DOHH2 (cell line): ENCODE results near the gene PIM1.

Experiments used
- H3F3A ChIP-seq: fragments of 200-600 bp; sonication (generic), shearing (Covaris generic); 2 replicates; pipeline ENCODE4 v1.6.0; 2016; ENCODE audit warnings: antibody characterized with exemption, mild to moderate bottlenecking; ENCODE audit not compliant: control insufficient read depth, insufficient read depth
- H3K27ac ChIP-seq: fragments of 200-600 bp; sonication (generic); 2 replicates; pipeline ENCODE4 v1.5.1; 2014; ENCODE audit warnings: low read depth, mild to moderate bottlenecking, low read length, moderate library complexity
- H3K27me3 ChIP-seq: fragments of 200-600 bp; sonication (generic); 2 replicates; pipeline ENCODE4 v1.6.1; 2014; ENCODE audit warnings: mild to moderate bottlenecking, low read length, mixed read lengths; ENCODE audit not compliant: control insufficient read depth
- H3K36me3 ChIP-seq: fragments of 200-600 bp; sonication (generic); 2 replicates; pipeline ENCODE4 v1.6.1; 2014; ENCODE audit warnings: mild to moderate bottlenecking, low read length, moderate library complexity, mixed read lengths; ENCODE audit not compliant: control insufficient read depth
- H3K4me1 ChIP-seq: fragments of 200-600 bp; sonication (generic); 2 replicates; pipeline ENCODE4 v1.6.1; 2014; ENCODE audit warnings: mild to moderate bottlenecking, low read length, mixed read lengths; ENCODE audit not compliant: control insufficient read depth
- H3K4me2 ChIP-seq: fragments of 200-600 bp; sonication (generic); 2 replicates; pipeline ENCODE4 v1.6.0; 2014; ENCODE audit warnings: mild to moderate bottlenecking, low read length, moderate library complexity
- H3K4me3 ChIP-seq: fragments of 200-600 bp; sonication (generic); 2 replicates; pipeline ENCODE4 v1.5.1; 2014; ENCODE audit warnings: mild to moderate bottlenecking, low read length, mixed read lengths
- H3K79me2 ChIP-seq: fragments of 200-600 bp; sonication (generic); 2 replicates; pipeline ENCODE4 v1.6.1; 2014; ENCODE audit warnings: mild to moderate bottlenecking, low read length, mixed read lengths; ENCODE audit not compliant: control insufficient read depth
- H3K9me2 ChIP-seq: fragments of 200-600 bp; sonication (generic); replicated peaks from 2 replicates; pipeline ENCODE4 v1.6.1; 2014; ENCODE audit warnings: mild to moderate bottlenecking, low read length, mixed read lengths; ENCODE audit not compliant: control insufficient read depth
- H3K9me3 ChIP-seq: fragments of 200-600 bp; sonication (generic); 2 replicates; pipeline ENCODE4 v1.6.1; 2014; ENCODE audit warnings: antibody characterized with exemption, low read length, mixed read lengths; ENCODE audit not compliant: control insufficient read depth, insufficient read depth
- H4K20me1 ChIP-seq: fragments of 200-600 bp; sonication (generic); 2 replicates; pipeline ENCODE4 v1.6.0; 2014; ENCODE audit warnings: low read depth, mild to moderate bottlenecking, antibody characterized with exemption, low read length, moderate library complexity; ENCODE audit not compliant: control insufficient read depth, insufficient read depth
- EZH2phosphoT487 ChIP-seq: fragments of 200-600 bp; sonication (generic); IDR thresholded peaks from 2 replicates; pipeline ENCODE4 v1.6.1; 2017; ENCODE audit warnings: borderline replicate concordance, mild to moderate bottlenecking, antibody characterized with exemption, low read length, moderate library complexity, mixed read lengths
- TF ChIP-seq, protein P1 (sequence below): fragments of 200-600 bp; sonication (generic); IDR thresholded peaks from one replicate; pipeline ENCODE4 v1.5.1; 2014; ENCODE audit warnings: antibody characterized with exemption, mild to moderate bottlenecking, low read depth, low read length; ENCODE audit not compliant: poor library complexity, severe bottlenecking

PIM1 gene

DNA sequence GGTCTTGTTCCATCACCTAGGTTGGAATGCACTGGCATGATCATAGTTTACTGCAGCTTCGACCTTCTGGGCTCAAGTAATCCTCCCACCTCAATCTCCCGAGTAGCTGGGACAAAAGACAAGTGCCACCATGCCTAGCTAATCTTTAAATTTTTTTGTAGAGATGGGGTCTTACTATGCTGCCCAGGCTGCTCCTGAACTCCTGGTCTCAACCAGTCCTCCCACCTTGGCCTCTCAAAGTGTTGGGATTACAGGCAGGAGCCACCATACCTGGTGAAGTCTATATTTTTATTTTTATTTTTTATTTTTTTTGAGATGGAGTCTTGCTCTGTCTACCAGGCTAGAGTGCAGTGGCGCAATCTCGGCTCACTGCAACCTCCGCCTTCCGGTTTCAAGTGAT lies 11.4 kb upstream of the PIM1 start:
- H3K9me2 ChIP-seq = no peaks in the 10 kb centered on the region
- H3K4me3 ChIP-seq = no peak overlapping the region
- no peaks in the 10 kb centered on the region for H3K9me3 ChIP-seq
- H3K27ac ChIP-seq = no peak overlapping the region
- H3F3A ChIP-seq = peaks cover 32% of the 10 kb centered on the region
- H4K20me1 ChIP-seq = no peaks in the 10 kb centered on the region
- no peak overlapping the region for H3K4me2 ChIP-seq
- TF ChIP-seq, protein P1, sequence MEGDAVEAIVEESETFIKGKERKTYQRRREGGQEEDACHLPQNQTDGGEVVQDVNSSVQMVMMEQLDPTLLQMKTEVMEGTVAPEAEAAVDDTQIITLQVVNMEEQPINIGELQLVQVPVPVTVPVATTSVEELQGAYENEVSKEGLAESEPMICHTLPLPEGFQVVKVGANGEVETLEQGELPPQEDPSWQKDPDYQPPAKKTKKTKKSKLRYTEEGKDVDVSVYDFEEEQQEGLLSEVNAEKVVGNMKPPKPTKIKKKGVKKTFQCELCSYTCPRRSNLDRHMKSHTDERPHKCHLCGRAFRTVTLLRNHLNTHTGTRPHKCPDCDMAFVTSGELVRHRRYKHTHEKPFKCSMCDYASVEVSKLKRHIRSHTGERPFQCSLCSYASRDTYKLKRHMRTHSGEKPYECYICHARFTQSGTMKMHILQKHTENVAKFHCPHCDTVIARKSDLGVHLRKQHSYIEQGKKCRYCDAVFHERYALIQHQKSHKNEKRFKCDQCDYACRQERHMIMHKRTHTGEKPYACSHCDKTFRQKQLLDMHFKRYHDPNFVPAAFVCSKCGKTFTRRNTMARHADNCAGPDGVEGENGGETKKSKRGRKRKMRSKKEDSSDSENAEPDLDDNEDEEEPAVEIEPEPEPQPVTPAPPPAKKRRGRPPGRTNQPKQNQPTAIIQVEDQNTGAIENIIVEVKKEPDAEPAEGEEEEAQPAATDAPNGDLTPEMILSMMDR = no peak
- TF ChIP-seq EZH2phosphoT487 = no peak
- H3K4me1 ChIP-seq = peaks cover 74% of the 10 kb centered on the region
- H3K36me3 ChIP-seq = no peaks in the 10 kb centered on the region
- no peaks in the 10 kb centered on the region for H3K79me2 ChIP-seq
- no peaks in the 10 kb centered on the region for H3K27me3 ChIP-seq

DNA sequence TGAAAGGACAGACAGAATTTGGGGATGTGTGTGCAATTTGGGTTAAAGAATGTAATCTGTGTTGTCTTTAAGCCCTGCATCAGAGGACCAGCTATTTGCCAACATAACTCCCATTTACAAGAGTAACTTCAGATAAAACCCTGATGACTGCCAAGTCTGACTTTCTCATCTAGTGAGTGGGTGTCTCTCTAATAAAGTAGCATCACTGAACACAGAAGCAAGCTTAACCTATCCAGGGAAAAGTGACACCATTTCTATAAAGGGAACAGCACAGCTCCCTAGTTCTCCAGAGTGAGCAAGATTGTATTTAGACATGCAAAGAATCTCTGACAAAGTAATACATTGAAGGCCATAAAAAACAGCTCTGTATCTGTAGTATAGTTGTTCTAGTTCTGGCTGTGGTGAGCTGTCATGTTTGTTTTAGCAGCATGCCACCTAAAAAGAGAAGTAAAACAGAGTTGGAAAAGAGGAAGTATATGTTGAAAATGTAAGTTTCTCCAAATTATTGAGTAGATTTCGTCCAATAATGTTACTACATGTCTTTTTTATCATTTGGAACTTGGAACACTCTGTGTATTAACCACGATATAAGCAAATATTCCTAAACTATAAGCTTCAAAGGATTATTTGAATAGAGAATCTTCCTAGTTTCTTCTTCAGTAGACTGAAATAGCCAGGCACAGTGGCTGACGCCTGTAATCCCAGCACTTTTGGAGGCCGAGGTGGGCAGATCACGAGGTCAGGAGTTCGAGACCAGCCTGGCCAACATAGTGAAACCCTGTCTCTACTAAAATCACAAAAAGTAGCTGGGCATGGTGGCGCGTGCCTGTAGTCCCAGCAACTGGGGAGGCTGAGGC lies 8.8 kb upstream of the PIM1 start:
- H3K4me3 ChIP-seq = peak overlapping the region; percentile 30
- TF ChIP-seq, protein P1 = no peak
- no peak for TF ChIP-seq EZH2phosphoT487
- H3K79me2 ChIP-seq = no peaks in the 10 kb centered on the region
- peaks cover 48% of the 10 kb centered on the region for H3K4me1 ChIP-seq
- H4K20me1 ChIP-seq = no peaks in the 10 kb centered on the region
- peak overlapping the region; percentile 87 for H3K27ac ChIP-seq
- H3F3A ChIP-seq = peaks cover 24% of the 10 kb centered on the region
- no peaks in the 10 kb centered on the region for H3K36me3 ChIP-seq
- peak overlapping the region; percentile 61 for H3K4me2 ChIP-seq
- no peaks in the 10 kb centered on the region for H3K9me3 ChIP-seq
- H3K27me3 ChIP-seq = no peaks in the 10 kb centered on the region
- H3K9me2 ChIP-seq = no peaks in the 10 kb centered on the region

DNA sequence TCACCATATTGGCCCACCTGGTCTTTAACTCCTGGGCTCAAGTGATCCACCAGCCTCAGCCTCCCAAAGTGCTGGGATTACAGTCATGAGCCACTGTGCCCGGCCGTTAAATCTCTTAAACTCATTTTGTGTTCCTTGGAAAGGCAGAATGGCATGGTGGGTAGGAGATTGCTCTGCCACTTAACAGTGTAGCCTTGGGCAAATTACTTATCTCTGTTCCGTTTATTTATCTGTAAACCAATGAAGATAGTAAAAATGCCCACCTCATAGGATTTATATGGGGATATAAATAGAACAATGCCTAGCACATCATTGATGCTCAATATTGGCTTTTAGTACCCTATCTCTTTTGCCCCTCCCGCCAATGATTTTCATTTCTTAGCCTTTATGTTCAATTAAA lies 7.2 kb upstream of the PIM1 start:
- H3K27me3 ChIP-seq = no peaks in the 10 kb centered on the region
- no peak overlapping the region for H3K4me2 ChIP-seq
- no peaks in the 10 kb centered on the region for H3K79me2 ChIP-seq
- no peak overlapping the region for H3K27ac ChIP-seq
- H3K4me3 ChIP-seq = no peak overlapping the region
- no peaks in the 10 kb centered on the region for H3K9me3 ChIP-seq
- H3F3A ChIP-seq = peaks cover 18% of the 10 kb centered on the region
- no peaks in the 10 kb centered on the region for H3K36me3 ChIP-seq
- TF ChIP-seq EZH2phosphoT487 = no peak
- TF ChIP-seq, protein P1 = no peak
- H3K9me2 ChIP-seq = no peaks in the 10 kb centered on the region
- H3K4me1 ChIP-seq = peaks cover 34% of the 10 kb centered on the region
- H4K20me1 ChIP-seq = no peaks in the 10 kb centered on the region
